HG02642 (cell line): ENCODE results near the gene C1GALT1C1L.
"Not testable (repeated sequence)": the region's sequence is repeated elsewhere in the genome, so short reads cannot be mapped to it uniquely, and the experiment has no call there.

Source experiments
- ATAC-seq: cut with Tn5 transposase; IDR thresholded peaks from one replicate; pipeline ENCODE4 v1.9.1; 2021; ENCODE audit warnings: mild to moderate bottlenecking; ENCODE audit not compliant: unreplicated experiment, poor library complexity

Gene C1GALT1C1L

DNA sequence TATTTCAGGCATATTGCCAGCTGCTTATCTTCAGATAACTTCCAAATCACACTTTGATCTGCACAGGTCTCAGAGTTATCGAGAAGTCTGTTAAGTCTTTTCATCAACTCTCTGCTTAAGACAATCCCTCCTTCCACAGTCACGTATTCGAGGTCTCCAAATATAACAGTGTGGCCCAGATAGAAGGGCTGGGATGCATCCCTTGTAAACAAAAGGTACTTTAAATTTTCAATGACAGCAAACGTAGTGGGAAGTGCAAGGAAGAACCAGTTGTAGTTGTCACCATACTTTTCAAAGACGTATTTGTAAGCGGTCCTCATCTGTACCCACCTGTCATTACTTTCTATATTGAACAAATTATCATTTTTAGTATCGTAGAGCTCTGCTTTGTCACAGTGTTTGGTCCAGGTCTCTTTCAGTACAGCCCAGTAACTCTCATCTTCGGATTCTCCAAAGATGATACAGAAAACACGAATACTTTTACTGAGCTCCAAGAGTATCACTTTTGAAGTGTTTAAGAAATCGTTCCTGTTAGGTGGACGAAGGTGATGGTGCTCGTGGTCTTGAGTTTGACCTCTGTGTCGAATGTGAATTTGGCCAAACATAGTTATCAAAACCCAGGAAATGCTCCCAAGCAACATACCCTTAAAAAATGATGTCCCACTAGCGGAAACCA lies 445 bp downstream of the C1GALT1C1L start:
- ATAC-seq = no peak

GRCh38 chr2:43657241-43657640 lies 19.0 kb downstream of the C1GALT1C1L start:
- ATAC-seq = no peak

DNA sequence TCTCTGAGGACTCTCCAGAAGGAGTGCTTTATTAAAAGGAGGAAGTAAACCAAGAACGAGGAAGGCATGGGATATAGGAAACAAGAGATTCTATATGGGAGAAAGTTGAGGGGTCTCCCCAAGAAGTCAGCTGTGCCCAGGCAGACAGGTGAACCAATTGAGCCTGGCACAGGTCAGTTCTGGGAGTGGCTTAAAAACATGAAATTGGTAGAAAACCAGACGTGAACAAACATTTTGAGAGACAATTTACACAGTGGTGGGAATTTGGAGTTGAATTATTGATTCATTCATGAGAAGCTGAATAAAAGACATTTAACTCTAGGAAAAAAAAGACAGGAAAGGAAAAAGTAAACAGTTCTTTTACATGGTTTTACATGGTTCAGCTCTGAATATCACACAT lies 22.7 kb downstream of the C1GALT1C1L start:
- no peak for ATAC-seq

- ATAC-seq = no peak
Measured at GRCh38 chr2:43648994-43649701, 27.1 kb downstream of the C1GALT1C1L start.

- ATAC-seq = no peak
Measured at GRCh38 chr2:43643680-43644079, 32.5 kb downstream of the C1GALT1C1L start.

DNA sequence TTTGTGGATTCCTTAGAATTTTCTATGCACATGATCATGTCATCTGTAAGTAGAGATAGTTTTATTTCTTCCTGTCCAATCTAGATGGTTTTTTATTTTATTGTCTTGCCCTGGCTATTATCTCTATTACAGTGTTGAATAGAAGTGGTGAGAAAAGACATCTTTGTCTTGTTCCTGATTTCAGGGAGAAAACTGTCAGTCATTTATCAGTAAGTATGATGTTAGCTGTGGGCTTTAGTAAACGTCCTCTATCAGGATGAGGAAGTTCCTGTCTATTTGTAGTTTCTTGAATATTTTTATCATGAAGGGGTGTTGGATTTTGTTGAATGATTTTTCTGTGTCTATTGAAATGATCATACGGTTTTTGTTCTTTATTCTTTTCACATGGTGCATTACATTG lies 33.9 kb downstream of the C1GALT1C1L start:
- ATAC-seq = no peak

DNA sequence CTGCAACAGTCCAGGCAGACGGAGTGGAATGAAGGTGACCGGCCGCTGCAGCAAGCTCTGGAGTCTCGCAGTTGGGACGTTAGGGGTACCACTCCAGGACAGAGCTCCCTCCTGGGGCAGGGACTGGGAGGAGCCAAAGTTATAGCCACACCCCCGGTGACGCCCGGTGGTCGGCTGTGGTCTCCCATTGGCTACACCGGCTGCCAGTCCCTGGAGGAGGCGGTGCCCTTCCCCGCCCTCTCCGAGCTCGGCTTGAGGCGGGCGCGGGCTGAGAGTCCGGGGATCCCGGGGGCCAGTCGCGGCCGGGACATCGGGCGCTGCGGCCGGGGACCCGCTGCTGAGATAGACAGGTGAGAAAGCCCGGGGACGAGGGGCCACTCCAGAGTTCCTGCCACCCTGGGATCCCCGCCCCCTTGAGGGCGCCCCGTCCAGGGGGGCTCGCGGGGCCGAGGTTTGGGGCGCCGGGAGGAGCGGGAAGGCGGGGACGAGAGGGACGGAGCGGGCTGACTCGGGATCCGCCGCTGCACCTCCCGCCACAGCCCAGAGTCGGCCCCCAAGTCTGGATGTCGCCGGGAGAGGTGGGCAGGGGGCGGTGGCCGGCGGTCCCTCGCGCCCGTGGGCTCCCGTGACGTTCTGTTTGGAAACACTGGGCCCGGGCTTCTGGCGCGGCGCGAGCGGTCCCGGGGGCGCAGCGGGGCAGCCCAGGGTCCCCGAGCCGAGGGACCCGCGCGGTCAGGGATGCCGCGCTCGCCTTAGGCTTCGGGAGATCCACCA lies 39.0 kb downstream of the C1GALT1C1L start, which contains the start of gene PLEKHH2:
Gene PLEKHH2 (plus strand): TSS at position 231 of the 774 bp plus-strand sequence. CDS start 7,414 bp downstream, outside the sequence.
- peak; percentile 100 for ATAC-seq

DNA sequence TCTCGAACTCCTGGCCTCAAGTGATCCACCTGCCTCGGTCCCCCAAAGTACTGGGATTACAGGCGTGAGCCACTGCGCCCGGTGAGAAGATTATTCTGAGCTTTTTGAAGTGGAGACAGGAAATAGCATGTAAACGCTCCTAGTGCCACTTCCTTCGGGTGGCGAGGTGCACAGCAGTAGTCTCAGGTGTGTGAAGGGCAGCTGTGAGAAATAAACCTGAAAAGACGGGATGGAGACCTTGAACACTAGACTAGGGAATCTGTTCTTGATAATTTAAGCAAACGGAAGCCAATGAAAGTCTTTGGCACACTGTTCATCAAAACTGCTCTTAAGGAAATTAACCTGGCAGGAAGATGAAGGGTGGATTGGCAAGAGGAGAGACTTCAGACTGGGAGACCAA lies 39.6 kb downstream of the C1GALT1C1L start:
- ATAC-seq = no peak

- not testable (repeated sequence) for ATAC-seq
Measured at GRCh38 chr2:43636153-43636552, 40.1 kb downstream of the C1GALT1C1L start.

DNA sequence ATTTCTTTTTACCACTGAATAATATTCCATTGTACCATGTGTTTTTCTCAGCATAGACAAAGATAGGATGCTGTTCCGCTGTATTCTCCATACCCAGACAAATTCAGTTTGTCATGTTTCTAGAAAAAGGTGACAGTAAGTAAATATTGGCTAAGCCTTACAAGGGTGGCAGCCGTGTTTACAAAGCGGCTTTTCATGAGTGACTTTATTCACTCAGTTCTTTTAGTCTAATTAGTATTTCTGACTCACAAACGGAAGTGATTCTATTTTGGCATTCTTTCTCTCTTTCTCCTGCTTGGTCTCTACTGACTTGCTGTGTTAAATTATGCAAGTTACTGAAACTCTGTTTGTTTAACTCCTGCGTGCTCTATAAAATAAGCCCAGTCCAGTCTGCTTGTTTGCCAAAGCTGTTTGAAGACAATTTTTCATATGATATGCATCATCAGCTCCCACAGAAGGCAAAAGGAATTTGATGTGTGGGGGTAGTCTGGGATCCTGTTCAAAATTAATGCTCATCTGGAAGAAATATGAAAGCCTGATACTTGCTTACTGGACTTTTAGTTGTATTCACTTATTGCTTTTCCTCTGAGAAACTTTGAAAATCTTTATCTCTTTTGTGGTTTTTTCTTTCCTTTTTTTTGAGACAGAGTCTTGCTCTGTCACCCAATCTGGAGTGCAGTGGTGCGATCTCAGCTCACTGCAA lies 41.5 kb downstream of the C1GALT1C1L start:
- no peak for ATAC-seq

DNA sequence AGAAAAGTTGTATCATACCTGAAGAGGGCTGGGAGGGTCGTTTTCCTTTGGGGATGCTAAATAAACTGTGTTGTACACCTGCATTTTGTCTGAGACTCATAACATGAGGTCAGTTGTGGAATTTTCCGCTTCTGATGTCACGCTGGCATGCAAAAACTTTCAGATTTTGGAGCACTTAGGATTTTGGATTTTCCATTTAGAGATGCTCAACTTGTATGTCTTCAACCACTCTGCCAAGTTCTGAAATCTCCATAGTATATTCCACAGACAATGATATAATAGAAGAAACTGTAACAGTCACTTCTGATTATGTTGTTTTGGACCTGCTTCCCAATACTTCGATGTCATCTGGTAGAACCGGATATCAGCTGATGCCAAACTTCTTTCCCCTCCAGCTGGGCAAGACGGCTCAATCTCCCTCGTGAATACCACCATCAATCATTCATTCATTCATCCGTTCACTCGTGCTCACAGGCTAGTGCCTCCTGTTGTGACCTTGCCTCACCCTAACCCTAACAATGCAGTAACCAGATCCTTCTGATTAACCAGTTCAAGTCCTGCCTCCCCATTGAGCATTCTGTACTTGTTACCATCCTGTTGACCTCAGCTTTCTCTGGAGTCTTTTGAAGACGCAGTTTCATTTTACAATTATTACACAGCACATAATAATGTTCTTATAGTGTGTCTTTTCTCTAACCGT lies 44.5 kb downstream of the C1GALT1C1L start:
- ATAC-seq = no peak
